Liver (tissue), 3 donors: Measurements from ENCODE around the gene CRMP1.

Experiments used
- ATF3 ChIP-seq: IDR thresholded peaks from 2 replicates; pipeline ENCODE4 v1.6.1; 2016; ENCODE audit warnings: antibody characterized with exemption
- EGR1 ChIP-seq, 2 donors: IDR thresholded peaks; 2 replicates each; pipeline ENCODE4 v1.6.1; 2016 to 2018; ENCODE audit warnings: antibody characterized with exemption in 2 of 2, low read depth in 2 of 2
- FOXA1 ChIP-seq: IDR thresholded peaks from 2 replicates; pipeline ENCODE4 v1.6.1; 2016; ENCODE audit warnings: antibody characterized with exemption
- GABPA ChIP-seq, 2 donors: IDR thresholded peaks in 1 of 2; conservative IDR thresholded peaks in 1 of 2; 2 replicates each; pipeline ENCODE4 v1.6.1; 2016; ENCODE audit warnings: antibody characterized with exemption in 2 of 2, mild to moderate bottlenecking in 1 of 2, moderate library complexity in 1 of 2
- JUND ChIP-seq, 2 donors: IDR thresholded peaks; 2 replicates each; pipeline ENCODE4 v1.6.1; 2016; ENCODE audit warnings: antibody characterized with exemption in 2 of 2
- REST ChIP-seq: IDR thresholded peaks from 2 replicates; pipeline ENCODE4 v1.6.1; 2016; ENCODE audit warnings: antibody characterized with exemption, mild to moderate bottlenecking
- TAF1 ChIP-seq: conservative IDR thresholded peaks from 2 replicates; pipeline ENCODE4 v1.6.1; 2016; ENCODE audit warnings: antibody characterized with exemption, mild to moderate bottlenecking
- ZBTB33 ChIP-seq: IDR thresholded peaks from 2 replicates; pipeline ENCODE4 v1.6.1; 2016; ENCODE audit warnings: antibody characterized with exemption
- TF ChIP-seq, protein P1 (sequence below): fragments of 150-350 bp; IDR thresholded peaks from 2 replicates; pipeline ENCODE4 v1.5.1; 2017; ENCODE audit warnings: improper control_type of control experiment, low read depth, low read length; ENCODE audit not compliant: missing input control
- TF ChIP-seq, protein P2 (sequence below): IDR thresholded peaks from 2 replicates; pipeline ENCODE4 v1.6.1; 2016; ENCODE audit warnings: antibody characterized with exemption
- donor health status: healthy.
- donor health status: healthy.

DNA sequence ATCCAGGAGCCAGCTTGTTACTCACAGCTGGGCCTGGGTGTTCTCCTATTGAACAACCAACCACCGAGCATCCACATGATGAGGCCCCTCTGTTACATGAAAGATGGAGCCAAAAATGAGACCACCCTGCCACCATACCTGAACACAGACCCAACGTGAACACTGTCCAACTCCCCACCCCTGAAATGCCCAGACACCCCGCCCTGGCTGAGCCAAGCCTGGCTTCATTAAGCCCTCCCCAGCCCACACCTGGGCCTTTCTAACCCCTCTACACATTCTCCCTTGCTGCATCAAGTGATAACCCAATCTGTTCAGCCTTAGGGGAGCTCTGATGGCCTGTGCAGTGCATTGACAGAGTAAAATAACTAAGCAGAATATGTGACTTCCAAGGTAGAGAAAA, 101.2 kb downstream of the CRMP1 start:
- TF ChIP-seq, protein P1, sequence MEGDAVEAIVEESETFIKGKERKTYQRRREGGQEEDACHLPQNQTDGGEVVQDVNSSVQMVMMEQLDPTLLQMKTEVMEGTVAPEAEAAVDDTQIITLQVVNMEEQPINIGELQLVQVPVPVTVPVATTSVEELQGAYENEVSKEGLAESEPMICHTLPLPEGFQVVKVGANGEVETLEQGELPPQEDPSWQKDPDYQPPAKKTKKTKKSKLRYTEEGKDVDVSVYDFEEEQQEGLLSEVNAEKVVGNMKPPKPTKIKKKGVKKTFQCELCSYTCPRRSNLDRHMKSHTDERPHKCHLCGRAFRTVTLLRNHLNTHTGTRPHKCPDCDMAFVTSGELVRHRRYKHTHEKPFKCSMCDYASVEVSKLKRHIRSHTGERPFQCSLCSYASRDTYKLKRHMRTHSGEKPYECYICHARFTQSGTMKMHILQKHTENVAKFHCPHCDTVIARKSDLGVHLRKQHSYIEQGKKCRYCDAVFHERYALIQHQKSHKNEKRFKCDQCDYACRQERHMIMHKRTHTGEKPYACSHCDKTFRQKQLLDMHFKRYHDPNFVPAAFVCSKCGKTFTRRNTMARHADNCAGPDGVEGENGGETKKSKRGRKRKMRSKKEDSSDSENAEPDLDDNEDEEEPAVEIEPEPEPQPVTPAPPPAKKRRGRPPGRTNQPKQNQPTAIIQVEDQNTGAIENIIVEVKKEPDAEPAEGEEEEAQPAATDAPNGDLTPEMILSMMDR, result no peak
- TF ChIP-seq EGR1 (IDR thresholded peaks at IDR 0.05; ENCODE audit: low read depth in 2 of 2) (no peak), TAF1 (no peak), ZBTB33 (no peak), REST (no peak), ATF3 (no peak), JUND (IDR thresholded peaks at IDR 0.05) (no peak), GABPA (IDR thresholded peaks at IDR 0.05 in 1 of 2, conservative IDR thresholded peaks at IDR 0.05 in 1 of 2) (no peak), FOXA1 (no peak)
- TF ChIP-seq, protein P2, sequence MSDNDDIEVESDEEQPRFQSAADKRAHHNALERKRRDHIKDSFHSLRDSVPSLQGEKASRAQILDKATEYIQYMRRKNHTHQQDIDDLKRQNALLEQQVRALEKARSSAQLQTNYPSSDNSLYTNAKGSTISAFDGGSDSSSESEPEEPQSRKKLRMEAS, result no peak
